UCSD-AML1 (cell line): ENCODE data around the gene GPR4.
"Not testable (repeated sequence)": the region's sequence is repeated elsewhere in the genome, so short reads cannot be mapped to it uniquely, and the experiment has no call there.

Experiments used
- DNase-seq: peaks from one replicate; lab custom pipeline; 2025; ENCODE audit not compliant: unreplicated experiment; lab: John Stamatoyannopoulos, UW

Gene GPR4

GRCh38 chr19:45623984-45624383, 22.0 kb upstream of the GPR4 start:
- DNase-seq = no peak

- no peak for DNase-seq
Measured at GRCh38 chr19:45621976-45622503, 20.0 kb upstream of the GPR4 start.

- no peak for DNase-seq
Measured at GRCh38 chr19:45621389-45621788, 19.4 kb upstream of the GPR4 start.

- DNase-seq = no peak
Measured at GRCh38 chr19:45616704-45617017, 14.6 kb upstream of the GPR4 start.

- peak; percentile 91 for DNase-seq
Measured at GRCh38 chr19:45615795-45616703, 14.0 kb upstream of the GPR4 start.

GRCh38 chr19:45615056-45615455, 13.0 kb upstream of the GPR4 start:
- DNase-seq = not testable (repeated sequence)

GRCh38 chr19:45613926-45614725, 12.1 kb upstream of the GPR4 start:
- no peak for DNase-seq

- no peak for DNase-seq
Measured at GRCh38 chr19:45608948-45609347, 6.9 kb upstream of the GPR4 start.

GRCh38 chr19:45607071-45608029, 5.3 kb upstream of the GPR4 start:
- DNase-seq = peak; percentile 74

GRCh38 chr19:45601115-45601514, 897 bp downstream of the GPR4 start:
- no peak for DNase-seq

GRCh38 chr19:45600340-45600885, 1.6 kb downstream of the GPR4 start:
- DNase-seq = no peak

- no peak for DNase-seq
Measured at GRCh38 chr19:45599286-45599685, 2.7 kb downstream of the GPR4 start.

- peak; percentile 26 for DNase-seq
Measured at GRCh38 chr19:45598267-45599001, 3.6 kb downstream of the GPR4 start.

GRCh38 chr19:45597425-45598111, 4.4 kb downstream of the GPR4 start:
- DNase-seq = no peak

GRCh38 chr19:45595814-45596213, 6.2 kb downstream of the GPR4 start:
- DNase-seq = no peak

GRCh38 chr19:45593520-45593919, 8.5 kb downstream of the GPR4 start:
- no peak for DNase-seq

- no peak for DNase-seq
Measured at GRCh38 chr19:45592366-45592765, 9.6 kb downstream of the GPR4 start.

- no peak for DNase-seq
Measured at GRCh38 chr19:45591638-45592005, 10.4 kb downstream of the GPR4 start.

- peak; percentile 67 for DNase-seq
Measured at GRCh38 chr19:45591004-45591637, 10.9 kb downstream of the GPR4 start.
